Esophagus muscularis mucosa (tissue), 4 donors: ENCODE measurements around the gene ANGPTL4.

Experiments used
- CTCF ChIP-seq, 3 experiments: fragments of 200-600 bp in 2 of 3; fragments of 450-650 bp in 1 of 3; sonication (generic) in 2 of 3; IDR thresholded peaks; one replicate each; pipeline ENCODE4 v1.5.1; 2017 to 2019; ENCODE audit warnings: antibody characterized with exemption in 3 of 3, mild to moderate bottlenecking in 2 of 3, moderate library complexity in 1 of 3
- EP300 ChIP-seq: sonication (generic); formaldehyde crosslinking; IDR thresholded peaks from one replicate; pipeline ENCODE4 v1.6.1; 2017; ENCODE audit warnings: antibody characterized with exemption
- POLR2A ChIP-seq: fragments of 450-650 bp; IDR thresholded peaks from one replicate; pipeline ENCODE4 v1.6.1; 2017; ENCODE audit warnings: antibody characterized with exemption, moderate library complexity, mild to moderate bottlenecking, low read depth
- POLR2AphosphoS5 ChIP-seq, 2 donors: sonication (generic); formaldehyde crosslinking; IDR thresholded peaks; one replicate each; pipeline ENCODE4 v1.6.1; 2017; ENCODE audit warnings: antibody characterized with exemption in 2 of 2

GRCh38 chr19:8371011-8371804, 7.3 kb downstream of the ANGPTL4 start:
- TF ChIP-seq CTCF (IDR thresholded peaks at IDR 0.05) (no peak), POLR2AphosphoS5 (IDR thresholded peaks at IDR 0.05) (peak in 1 of 2 donors; percentile 6), POLR2A (no peak), EP300 (no peak)
